ENCODE data around the gene FRMD3.

The FRMD3 gene

GRCh38 chr9:83472221-83472665, 66.0 kb downstream of the FRMD3 start:
- no peak for DNase-seq

DNA sequence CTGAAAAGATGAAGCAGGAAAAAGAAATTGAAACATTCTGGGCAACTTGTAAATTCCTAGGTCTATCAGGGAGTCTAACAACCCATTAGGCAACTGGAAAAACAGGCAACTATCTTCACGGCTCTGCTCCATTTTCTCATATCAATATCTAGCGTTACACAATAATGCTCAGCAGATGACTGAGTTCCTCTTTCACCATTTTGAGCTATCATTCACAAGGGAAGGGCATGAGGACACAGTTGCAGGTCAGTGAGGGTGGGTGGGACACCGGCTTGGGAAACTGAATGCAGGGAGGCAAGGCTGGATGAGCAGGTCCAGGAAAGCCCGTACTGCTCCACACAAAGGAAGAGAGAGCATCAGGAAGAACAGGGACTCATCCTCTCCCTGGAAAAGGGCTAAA, 67.0 kb downstream of the FRMD3 start:
- DNase-seq, result no peak

- DNase-seq, result no peak
Observed at GRCh38 chr9:83469722-83470121, 68.5 kb downstream of the FRMD3 start.

GRCh38 chr9:83468821-83469220, 69.4 kb downstream of the FRMD3 start:
- DNase-seq, result no peak

GRCh38 chr9:83466877-83467276, 71.3 kb downstream of the FRMD3 start:
- no peak for DNase-seq

DNA sequence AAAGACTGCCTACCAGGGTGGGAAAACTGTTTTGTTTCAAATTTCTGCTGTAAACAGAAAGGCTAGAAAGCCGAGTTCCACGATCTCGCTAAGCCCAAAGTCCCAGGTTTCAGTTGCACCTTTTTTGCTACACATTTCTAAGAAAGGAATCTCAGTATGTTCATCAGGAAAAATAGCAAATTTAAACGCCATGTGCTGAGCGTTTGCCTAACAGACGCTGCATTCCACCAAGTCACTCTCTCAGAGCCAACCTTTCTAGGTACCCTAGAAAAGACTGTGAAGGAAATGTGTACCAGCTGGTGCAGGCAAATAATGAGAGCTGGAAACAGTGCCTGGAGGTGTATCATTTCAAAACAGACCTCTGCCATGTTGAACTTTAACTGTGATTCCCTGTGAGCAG, 71.8 kb downstream of the FRMD3 start:
- DNase-seq, result no peak

- no peak for DNase-seq
Observed at GRCh38 chr9:83459830-83460229, 78.4 kb downstream of the FRMD3 start.

DNA sequence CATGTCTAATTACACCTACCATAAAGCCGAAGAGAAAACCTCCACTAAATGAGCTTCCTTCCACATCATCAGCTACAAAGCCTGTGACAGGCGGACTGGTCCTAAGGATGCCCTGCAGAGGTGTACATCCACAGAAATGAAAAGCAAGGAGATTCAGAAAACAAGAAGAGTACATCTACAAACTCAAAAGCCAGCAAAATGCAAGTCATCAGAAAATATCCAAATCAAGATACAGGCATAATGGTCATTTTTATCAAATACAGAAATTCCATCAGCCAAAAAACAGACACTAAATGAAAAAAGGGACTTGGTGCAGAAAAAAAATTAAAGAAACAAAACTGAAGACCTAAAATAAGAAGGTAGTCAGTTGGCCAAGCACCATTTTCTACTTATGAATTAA, 79.7 kb downstream of the FRMD3 start:
- DNase-seq, result no peak

DNA sequence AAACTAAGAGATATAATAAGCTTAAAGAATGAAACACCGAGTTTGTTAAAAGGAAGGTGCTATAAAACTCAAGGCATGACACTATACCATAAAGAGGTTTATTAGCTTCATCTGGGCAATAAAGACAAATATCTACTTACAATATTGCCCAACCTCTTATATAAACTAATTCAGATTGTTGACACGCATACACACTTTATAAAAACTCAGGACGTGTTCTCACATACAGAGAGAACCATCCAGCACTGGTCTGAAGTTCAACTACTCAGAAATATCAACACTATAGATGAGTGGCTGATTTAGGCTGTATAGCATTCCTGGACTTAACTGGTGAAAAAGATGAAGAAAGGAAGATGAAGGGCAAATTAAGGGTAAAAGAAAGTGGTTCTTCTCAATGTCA, 81.2 kb downstream of the FRMD3 start:
- DNase-seq, result no peak

DNA sequence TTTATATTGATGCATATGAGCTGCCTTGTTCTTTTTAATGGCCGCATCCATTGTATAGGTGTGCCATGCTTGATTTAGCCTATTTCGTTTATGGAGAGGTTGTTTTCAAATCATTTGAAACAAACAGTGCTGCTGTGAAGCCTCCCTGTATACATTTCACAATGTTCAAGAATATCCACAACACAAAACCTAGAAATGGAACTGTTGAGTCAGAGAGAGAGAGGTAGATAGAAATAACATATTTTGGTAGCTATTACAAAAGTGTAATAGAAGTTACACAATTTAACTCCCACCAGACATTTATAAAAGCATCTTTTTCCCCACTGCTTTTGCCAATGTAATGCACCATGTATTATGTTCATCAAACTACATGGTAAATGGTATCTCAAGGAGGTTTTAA, 82.0 kb downstream of the FRMD3 start:
- DNase-seq, result no peak

- no peak for DNase-seq
Observed at GRCh38 chr9:83454076-83454475, 84.1 kb downstream of the FRMD3 start.

DNA sequence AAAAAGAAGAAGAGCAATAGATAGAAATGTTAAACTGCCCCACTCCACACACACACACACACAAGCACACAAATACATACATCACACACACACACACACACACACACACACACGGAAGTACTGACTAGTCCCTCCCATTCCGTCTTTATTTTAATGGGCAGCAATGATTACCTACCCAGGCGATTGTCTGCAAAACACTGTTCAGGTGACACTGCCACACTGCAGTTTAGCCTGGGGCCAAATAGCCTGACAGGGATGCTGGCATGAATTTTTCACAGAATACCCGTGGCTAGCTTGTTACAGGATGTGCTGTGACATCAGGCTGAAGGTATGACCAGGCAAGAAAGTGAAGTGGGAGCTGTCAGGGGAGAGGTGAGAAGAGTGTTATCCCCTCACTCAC, 86.9 kb downstream of the FRMD3 start:
- no peak for DNase-seq

DNA sequence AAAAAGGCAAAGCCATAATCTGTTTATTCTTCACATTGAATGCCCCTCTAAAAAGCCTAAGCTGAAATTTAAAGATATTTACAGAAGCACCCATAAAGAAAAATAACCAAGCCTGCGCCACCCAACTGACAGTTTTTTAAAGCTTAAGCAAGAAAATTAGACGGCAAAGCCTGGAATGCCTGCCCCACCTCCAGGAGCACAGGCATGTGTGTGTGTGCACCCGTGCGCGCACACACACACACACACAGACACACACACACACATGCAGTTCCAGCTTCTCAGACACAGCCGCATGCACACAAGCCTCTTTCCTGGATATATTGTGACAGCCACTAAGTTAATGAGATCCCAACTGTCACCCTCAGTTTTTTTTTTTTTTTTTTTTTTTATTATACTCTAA, 88.2 kb downstream of the FRMD3 start:
- no peak for DNase-seq

DNA sequence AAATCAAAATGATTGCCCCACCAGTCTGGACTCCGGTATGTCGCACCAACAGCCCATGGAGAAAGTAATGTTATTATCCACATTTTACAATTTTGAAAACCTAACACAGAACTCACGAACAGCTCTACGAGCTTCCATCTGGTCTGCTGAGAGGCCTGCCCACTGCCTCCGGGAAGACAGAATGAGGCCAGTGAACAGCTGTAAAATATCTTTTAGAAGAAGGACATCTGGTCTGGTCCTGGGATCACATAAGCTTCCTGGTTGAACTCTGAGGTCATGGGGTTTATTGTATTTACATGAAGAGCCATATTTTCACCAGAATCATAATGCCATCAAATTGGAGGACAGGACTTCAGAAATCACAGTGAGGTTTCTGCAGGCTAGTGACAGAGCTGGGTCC, 89.0 kb downstream of the FRMD3 start:
- DNase-seq, result no peak

GRCh38 chr9:83448626-83449025, 89.6 kb downstream of the FRMD3 start:
- DNase-seq, result no peak

GRCh38 chr9:83447351-83447750, 90.8 kb downstream of the FRMD3 start:
- DNase-seq, result no peak

DNA sequence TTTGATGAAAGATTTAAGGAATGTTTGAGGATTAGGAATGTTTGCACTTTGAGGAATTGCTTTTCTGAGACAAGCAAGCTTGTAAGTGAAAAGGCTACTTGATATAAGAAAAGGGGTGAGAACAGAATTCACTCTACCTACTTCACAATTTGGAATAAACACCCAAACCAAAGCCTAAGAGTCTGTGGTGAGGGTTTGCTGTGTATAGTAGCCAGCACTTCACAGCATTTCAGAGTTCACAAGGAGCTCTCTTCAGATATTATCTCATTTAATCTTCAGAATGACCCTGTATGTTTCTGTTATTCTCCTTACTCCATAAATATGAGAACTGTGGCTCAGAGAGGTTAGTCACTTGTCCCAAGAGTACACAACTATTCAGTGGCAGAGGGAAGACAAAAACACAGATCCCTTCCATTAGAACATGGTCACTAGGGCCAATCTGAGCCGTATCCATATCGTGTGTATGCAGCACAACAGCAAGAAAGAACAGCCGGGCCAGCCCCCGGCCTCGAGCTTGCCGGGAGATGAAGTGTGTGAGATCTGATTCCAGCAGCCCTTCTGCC, 92.4 kb downstream of the FRMD3 start:
- DNase-seq, result no peak

DNA sequence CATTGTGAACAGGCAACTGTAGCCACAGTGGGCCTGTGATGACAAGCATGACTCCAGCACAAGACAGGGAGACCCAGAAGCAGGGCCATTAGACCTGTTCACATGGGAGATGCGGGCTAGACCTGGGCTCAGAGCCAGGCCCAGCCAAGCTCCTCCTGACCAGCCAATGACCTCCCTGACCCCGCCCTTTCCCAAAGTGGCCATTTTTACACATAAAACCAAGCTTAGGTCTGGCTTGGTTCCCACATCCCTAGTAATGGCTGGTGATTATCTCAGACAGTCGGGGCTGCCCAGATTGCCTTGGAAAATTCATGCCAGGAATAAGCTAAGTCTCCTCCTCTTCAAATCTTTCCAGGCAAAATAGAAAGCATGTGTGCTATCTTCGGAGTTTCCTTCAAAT, 94.1 kb downstream of the FRMD3 start:
- no peak for DNase-seq

GRCh38 chr9:83441390-83441789, 96.8 kb downstream of the FRMD3 start:
- DNase-seq, result no peak

DNA sequence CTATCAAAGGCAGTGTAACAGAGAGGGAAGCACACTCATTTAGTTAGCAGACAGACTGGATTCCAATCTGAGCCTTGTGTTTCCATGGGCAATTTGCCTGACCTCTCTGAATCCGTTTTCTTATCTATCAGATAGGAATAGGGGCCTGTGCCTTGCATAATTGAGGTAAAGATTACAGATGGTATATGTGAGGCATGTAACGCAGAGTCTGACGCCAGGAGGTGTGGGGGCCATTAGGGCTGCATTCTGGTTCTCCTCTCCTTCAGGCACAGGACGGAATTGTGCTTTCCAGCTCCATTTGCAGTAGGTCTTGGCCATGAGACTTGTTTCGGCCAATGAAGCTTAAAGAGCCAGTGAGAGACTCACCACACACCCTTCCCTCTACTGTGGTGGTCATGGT, 97.6 kb downstream of the FRMD3 start:
- DNase-seq, result no peak

GRCh38 chr9:83435301-83435700, 102.9 kb downstream of the FRMD3 start:
- no peak for DNase-seq

GRCh38 chr9:83434254-83434653, 103.9 kb downstream of the FRMD3 start:
- no peak for DNase-seq

DNA sequence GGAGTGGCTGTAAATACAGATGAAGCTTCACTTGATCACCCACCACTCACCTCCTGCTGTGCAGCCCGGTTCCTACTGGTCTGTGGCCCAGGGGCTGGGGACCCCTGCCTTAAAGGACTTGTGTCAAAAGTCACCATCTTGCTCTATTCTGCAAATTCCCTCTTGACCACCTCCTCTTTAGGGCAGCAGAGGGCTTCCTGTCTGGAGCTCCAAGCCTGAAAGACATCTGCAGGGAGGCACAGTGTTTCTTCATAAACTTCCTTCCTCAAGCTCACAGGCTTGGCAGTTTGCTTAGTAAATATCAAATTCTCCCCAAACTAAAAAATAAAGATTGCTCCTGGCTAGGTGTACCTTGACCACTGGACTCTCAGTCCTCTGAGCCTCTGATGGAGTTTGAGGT, 104.4 kb downstream of the FRMD3 start:
- no peak for DNase-seq

GRCh38 chr9:83432877-83433550, 105.2 kb downstream of the FRMD3 start:
- no peak for DNase-seq

GRCh38 chr9:83432104-83432627, 106.0 kb downstream of the FRMD3 start:
- no peak for DNase-seq

All from cerebellar nuclear complex (tissue), 1 donor.